ENCODE measurements around the gene EHD2.

EHD2 gene

GRCh38 chr19:47792616-47793015 is 79.4 kb downstream of the EHD2 start:
- no peak for DNase-seq (ENCODE audit: extremely low read depth, low read depth)
- no peak for TF ChIP-seq CTCF (IDR thresholded peaks at IDR 0.05; ENCODE audit: low read depth, low read length, missing control alignments)
- no peak overlapping the region for H3K4me3 ChIP-seq (replicated peaks; ENCODE audit: low read depth, low read length)
